HG03095 (cell line): ENCODE measurements around the gene SAMHD1.
"Not testable (repeated sequence)": the region's sequence is repeated elsewhere in the genome, so short reads cannot be mapped to it uniquely, and the experiment has no call there.

Experiments
- ATAC-seq: cut with Tn5 transposase; IDR thresholded peaks from one replicate; pipeline ENCODE4 v1.9.1; 2021; ENCODE audit warnings: moderate library complexity; ENCODE audit not compliant: unreplicated experiment

Gene SAMHD1

DNA sequence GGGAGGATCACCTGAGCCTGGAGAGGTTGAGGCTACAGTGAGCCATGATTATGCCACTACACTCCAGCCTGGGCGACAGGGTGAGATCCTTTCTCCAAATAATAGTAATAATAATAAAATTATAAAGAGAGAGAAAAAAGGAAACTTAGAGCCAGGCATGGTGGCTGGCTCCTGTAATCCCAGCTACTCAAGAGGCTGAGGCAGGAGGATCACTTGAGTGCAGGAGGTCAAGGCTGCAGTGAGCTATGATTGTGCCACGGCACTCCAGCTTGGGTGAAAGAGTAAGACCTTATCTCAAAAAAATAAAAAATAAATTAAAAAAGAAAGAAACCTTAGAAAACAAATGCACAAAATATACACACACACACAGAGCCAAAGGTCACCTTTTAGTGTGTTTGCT lies 5.2 kb upstream of the SAMHD1 start:
- ATAC-seq = no peak

DNA sequence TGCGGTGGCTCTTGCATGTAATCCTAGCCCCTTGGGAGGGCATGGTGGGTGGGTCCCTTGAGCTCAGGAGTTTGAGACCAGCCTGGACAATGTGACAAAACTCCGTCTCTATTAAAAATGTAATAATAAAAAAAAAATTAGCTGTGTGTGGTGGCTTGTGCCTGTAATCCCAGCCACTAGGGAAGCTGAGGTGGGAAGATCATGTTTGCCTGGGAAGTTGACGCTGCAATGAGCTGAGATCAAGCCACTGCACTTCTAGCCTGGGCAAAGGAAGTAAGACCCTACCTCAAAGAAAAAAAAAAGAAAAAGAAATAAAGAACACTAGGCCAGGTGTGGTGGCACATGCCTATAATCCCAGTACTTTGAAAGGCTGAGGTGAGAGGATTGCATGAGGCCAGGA lies 4.5 kb upstream of the SAMHD1 start:
- no peak for ATAC-seq

DNA sequence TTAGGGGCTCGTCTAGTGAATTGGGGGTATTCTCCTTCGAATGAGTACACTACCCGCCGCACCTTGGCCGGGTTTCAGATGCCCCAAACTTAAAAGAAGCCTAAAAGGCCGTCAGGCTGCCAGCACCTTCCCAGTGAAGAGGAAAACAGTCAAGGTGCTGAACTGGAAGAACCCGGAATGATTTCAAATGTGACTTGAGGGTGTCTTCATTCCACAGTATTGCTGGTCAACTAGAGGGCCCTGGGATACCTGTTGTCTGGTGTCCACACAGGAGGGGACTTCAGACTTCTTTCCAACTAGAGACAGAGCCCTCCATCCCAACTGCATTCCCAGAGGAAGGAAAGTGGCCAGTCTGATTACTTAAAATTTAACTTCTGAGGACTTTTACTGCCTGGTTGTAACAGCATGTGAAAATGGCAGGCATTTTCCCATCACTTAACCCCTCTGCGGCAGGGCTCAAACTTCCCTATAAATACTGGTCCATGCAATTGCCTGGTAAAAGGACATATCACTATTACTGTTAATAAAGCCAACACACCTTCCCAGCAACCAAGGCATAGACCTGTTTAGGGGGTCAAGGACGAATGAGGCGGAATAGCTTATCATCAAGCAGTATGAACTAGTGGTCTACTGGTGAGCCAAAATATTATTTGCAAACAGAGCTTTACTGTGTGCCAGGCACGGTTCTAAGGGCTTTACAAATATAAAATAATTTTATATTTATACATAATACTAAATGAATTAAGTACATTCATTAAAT lies 651 bp upstream of the SAMHD1 start:
- ATAC-seq = no peak

GRCh38 chr20:36950414-36951197 lies 902 bp downstream of the SAMHD1 start:
- no peak for ATAC-seq

GRCh38 chr20:36941401-36941835 lies 10.1 kb downstream of the SAMHD1 start:
- ATAC-seq = no peak

DNA sequence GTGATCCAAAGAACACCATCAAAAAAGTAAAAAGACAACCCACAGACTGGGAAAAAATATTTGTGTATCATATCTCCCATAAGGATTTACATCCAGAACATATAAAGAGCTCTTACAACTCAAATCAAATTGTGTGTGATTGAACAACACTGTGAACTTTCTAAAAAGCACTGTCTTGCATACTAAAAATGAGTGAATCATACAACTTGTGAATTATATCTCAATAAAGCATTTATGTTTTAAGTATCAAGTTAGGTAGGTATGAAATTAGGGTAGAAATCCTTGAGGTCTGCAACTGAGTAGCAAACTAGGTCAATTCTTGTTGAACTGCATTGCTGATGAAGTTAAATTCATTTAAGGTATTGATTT lies 14.1 kb downstream of the SAMHD1 start:
- ATAC-seq = no peak

DNA sequence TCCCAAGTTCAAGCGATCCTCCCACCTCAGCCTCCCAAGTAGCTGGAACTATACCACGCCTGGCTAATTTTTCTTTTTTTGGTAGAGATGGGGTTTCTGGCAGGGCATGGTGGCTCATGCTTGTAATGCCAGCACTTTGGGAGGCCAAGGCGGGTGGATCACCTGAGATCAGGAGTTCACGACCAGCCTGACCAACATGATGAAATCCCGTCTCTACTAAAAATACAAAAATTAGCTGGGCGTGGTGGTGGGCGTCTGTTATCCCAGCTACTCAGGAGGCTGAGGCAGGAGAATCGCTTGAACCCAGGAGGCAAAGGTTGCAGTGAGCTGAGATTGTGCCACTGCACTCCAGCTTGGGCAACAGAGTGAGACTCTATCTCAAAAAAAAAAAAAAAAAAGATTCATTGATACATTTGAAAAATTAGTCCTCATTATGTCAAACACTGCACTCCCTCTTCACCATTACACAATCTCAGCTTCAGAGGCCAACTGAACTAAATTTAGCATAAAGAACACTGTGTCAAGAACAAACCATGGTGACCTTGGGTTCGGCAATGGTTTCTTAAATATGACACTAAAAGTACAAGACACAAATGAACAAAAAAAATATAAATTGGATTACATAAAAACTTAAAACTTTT lies 14.6 kb downstream of the SAMHD1 start:
- not testable (repeated sequence) for ATAC-seq

GRCh38 chr20:36936341-36936740 lies 15.2 kb downstream of the SAMHD1 start:
- ATAC-seq = no peak

DNA sequence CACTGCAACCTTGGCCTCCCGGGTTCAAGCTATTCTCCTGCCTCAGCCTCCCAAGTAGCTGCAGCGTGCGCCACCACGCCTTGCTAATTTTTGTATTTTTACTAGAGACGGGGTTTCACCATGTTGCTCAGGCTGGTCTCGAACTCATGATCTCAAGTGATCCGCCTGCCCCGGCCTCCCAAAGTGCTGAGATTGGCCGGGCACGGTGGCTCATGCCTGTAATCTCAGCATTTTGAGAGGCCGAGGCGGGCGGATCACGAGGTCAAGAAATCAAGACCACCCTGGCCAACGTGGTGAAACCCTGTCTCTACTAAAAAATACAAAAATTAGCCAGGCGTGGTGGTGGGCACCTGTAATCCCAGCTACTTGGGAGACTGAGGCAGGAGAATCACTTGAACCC lies 17.9 kb downstream of the SAMHD1 start:
- not testable (repeated sequence) for ATAC-seq

DNA sequence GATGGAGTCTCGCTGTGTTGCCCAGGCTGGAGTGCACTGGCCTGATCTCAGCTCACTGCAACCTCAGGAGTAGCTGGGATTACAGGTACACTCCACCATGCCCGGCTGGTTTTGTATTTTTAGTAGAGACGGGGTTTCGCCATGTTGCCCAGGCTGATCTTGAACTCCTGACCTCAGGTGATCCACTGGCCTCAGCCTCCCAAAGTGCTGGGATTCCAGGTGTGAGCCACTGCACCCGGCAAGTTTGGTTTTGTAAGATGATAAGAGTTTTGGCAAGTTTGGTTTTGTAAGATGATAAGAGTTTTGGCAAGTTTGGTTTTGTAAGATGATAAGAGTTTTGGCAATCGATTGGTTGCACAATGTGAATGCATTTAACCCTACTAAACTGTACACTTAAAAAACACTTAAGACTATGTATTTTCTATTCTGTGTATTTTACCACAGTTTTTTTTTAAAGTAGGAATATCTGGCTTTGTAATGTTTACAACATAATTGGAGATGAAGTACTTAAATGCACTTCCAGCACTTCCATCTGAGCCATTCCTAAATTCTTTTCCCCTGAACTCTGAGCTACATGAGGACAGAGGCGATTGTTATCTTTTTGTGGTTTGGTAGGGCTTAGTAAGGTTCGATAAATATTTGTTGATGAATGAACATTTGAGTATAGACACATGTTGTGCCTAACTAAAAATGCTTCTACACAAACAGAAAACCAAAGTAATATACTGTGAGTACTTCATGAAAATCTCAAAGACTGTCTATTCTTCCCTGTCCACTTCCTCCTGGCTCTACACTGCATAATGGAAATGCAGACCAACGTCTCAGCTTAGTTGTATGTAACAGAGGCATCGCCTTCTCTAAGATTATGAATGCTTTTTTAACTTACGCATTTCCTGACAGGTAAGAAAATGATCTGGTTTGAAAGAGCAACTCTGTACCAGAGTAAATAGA lies 18.8 kb downstream of the SAMHD1 start:
- ATAC-seq = no peak

DNA sequence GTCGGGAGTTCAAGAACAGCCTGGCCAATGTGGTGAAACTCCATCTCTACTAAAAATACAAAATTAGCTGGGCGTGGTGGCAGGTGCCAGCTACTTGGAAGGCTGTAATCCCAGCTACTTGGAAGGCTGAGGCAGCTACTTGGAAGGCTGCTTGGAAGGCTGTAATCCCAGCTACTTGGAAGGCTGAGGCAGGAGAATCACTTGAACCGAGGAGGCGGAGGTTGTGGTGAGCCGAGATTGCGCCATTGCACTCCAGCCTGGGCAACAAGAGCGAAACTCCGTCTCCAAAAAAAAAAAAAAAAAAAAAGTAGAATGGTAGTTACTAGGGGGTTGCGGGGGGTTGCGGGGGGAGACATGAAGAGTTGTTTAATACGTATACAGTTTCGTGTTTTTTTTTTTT lies 19.4 kb downstream of the SAMHD1 start:
- ATAC-seq = not testable (repeated sequence)

GRCh38 chr20:36929691-36930090 lies 21.8 kb downstream of the SAMHD1 start:
- no peak for ATAC-seq

DNA sequence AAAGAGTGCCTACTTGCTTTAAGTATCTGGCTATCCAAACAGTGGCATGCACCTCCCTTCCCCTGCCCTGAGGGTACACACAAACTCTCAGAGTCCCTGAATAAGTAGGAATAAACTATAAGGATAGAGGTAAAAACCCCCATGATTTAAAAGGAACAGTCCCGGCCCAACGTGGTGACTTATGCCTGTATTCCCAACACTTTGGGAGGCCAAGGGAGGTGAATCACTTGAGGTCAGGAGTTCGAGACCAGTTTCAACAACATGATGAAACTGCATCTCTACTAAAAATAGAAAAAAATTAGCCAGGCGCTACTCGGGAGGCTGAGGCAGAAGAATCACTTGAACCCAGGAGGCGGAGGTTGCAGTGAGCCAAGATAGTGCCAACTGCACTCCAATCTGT lies 22.2 kb downstream of the SAMHD1 start:
- no peak for ATAC-seq

- ATAC-seq = no peak
These were observed 23.8 kb downstream of the SAMHD1 start for GRCh38 chr20:36927704-36928103.

DNA sequence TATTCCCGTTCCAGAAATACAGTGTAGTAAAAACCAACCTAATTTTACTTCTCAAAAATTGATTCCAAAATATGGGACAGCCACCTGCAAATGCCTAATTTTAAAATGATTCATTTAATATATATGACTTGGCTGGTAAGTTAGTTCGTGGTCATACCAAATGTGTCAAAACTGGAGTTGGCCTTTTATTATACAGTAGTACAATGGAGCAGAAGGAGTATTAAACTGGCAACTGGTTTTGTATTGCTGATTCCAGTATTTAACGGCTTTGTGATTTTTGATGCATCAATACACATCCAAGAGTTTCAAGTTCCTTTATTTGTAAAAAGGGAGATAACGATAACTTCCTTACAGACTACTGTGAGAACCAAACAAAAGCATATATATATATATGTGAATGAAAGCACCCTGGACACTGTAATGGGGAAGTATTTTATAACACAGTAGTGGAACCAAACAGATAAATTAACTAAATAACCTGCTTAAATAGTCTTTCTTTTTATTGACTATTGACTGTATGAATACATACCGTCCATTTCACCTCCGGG lies 24.8 kb downstream of the SAMHD1 start:
- no peak for ATAC-seq

DNA sequence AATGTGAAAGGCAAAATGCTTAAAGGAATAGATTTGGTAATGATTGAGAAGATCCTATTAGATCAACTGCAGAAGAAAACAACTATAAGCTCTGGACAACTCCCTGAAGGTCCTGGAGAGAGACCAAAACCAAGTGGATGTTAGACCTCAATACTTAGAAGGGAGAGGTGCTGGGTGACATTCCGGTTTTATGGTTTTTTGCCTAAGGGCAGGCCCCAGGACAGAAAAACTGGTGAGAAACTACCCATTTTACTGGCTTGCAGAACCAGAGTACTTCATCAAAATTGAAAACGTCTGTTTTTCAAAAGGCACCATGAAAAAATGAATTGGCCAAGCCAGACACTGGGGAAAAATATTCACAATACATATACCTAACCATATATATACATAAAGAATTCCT lies 26.3 kb downstream of the SAMHD1 start:
- ATAC-seq = no peak

DNA sequence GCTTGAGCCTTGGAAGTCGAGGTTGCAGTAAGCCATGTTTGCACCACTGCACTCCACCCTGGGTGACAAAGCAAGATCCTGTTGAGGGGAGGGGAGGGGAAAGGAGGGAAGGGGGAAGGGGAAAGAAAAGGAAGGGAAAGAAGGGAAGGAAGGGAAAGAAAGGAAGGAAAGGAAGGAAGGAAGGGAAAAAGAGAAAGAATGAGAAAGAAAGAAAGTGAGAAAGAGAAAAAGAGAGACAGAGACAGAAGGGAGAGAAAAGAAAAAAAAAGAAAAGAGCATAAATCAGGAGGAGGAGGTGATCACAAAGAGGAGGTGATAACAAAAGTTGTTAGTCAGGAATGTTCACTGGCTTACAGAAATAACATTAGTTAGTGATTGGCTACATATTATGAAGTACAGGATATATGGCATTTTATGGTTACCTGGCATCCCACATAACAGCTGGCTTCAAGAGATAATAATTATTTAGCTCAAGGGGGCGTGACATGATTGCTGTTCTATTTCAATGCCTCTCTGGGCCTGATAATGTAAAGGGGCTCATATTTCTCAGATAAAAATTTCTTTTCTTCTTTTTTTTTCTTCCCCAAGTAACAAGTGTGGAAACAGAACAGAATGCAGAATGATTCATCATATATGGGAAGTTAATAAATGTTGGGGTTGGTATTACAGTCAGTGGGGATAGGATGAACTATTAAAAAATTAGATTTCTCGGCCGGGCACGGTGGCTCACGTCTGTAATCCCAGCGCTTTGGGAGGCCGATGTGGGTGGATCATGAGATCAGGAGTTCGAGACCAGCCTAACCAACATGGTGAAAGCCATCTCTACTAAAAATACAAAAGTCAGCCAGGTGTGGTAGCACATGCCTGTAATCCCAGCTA lies 27.1 kb downstream of the SAMHD1 start:
- no peak for ATAC-seq

- ATAC-seq = no peak
These were observed 31.2 kb downstream of the SAMHD1 start for GRCh38 chr20:36920334-36920730.

GRCh38 chr20:36919715-36920333 lies 31.7 kb downstream of the SAMHD1 start:
- no peak for ATAC-seq
